Epithelial cell of esophagus (primary cell): ENCODE data around the gene FARP1.
"Not testable (repeated sequence)": the region's sequence is repeated elsewhere in the genome, so short reads cannot be mapped to it uniquely, and the experiment has no call there.

ENCODE experiments used
- DNase-seq: peaks from one replicate; pipeline ENCODE4 v3.0.0; 2010; ENCODE audit warnings: low read depth
- H3K4me3 ChIP-seq: 2 replicates; pipeline ENCODE4 v1.5.1; 2011; ENCODE audit warnings: mild to moderate bottlenecking, low read length, control low read depth
- TF ChIP-seq, protein P1 (sequence below): IDR thresholded peaks from 2 replicates; pipeline ENCODE4 v1.5.1; 2011; ENCODE audit warnings: low read depth, mild to moderate bottlenecking, low read length, control low read depth, inconsistent platforms; ENCODE audit not compliant: insufficient read depth; ENCODE audit errors: missing control alignments

Gene FARP1

DNA sequence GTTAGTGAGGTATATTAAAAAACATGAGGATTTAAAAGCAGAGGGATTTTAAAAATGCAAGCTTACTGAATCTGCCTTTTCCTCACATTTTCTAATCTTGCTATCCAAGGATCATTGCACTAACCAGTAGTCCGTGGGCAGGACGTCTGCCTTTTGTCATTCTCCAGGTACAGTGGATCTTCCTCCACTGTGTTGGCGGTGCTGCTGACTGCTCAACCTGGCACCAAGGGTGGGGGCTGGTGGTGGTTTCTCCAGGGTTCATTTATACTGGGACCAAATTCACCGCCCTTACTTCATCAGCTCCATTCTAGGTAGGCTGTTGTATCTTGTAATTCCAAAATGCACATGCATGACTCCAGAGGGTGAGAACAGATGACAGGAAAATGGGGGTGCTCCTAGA is 264.7 kb downstream of the FARP1 start:
- DNase-seq: no peak
- TF ChIP-seq, protein P1, sequence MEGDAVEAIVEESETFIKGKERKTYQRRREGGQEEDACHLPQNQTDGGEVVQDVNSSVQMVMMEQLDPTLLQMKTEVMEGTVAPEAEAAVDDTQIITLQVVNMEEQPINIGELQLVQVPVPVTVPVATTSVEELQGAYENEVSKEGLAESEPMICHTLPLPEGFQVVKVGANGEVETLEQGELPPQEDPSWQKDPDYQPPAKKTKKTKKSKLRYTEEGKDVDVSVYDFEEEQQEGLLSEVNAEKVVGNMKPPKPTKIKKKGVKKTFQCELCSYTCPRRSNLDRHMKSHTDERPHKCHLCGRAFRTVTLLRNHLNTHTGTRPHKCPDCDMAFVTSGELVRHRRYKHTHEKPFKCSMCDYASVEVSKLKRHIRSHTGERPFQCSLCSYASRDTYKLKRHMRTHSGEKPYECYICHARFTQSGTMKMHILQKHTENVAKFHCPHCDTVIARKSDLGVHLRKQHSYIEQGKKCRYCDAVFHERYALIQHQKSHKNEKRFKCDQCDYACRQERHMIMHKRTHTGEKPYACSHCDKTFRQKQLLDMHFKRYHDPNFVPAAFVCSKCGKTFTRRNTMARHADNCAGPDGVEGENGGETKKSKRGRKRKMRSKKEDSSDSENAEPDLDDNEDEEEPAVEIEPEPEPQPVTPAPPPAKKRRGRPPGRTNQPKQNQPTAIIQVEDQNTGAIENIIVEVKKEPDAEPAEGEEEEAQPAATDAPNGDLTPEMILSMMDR: no peak
- no peak overlapping the region for H3K4me3 ChIP-seq

DNA sequence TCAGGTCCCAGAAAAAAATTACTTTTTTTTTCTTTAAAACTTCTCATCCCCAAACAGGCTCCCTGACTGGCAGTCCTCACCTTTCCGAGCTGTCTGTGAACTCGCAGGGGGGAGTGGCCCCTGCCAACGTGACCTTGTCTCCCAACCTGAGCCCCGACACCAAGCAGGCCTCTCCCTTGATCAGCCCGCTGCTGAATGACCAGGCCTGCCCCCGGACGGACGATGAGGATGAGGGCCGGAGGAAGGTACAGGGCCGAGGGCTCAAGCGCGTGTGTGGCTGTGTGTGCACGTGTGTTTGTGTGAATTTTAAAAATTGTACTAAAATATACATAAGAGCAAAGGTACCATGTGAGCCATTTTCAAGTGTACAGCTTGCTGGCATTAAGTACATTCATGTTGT is 266.4 kb downstream of the FARP1 start:
- no peak overlapping the region for H3K4me3 ChIP-seq
- DNase-seq: no peak
- TF ChIP-seq, protein P1: no peak

DNA sequence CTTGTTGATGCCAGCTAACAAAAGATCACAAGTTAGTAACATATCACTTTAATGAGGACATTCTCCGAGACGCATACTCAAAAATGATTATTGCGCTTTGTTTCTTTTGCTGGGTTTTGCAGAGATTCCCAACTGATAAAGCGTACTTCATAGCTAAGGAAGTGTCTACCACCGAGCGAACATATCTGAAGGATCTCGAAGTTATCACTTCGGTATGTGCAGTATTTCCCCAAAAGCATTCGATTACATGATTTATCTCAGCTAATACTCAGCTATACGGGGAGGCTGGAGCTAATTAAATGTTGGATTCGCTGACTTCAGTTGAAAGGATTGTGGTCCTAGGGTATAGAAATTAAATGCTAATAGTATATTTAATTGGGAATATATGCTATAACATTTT is 267.7 kb downstream of the FARP1 start:
- TF ChIP-seq, protein P1: no peak
- DNase-seq: no peak
- H3K4me3 ChIP-seq: no peak overlapping the region

DNA sequence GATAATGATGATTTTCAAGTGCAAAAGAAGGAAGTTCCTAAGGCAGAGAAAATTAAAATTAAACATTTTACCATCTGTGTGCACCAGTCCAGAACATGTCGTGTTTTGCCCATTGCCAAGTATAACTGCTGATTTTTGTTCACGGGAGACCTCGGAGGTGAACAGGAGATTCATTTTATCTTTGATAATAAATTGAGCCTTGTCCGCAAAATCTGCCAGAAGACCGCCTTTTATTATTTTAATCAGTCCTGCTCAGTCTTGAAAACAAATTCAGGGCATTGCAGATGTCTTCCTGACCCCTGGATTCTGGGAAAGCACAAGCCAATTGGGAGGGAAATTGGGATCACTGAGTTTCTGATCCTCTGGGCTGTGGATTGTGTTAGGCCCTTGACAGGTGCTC is 268.1 kb downstream of the FARP1 start:
- TF ChIP-seq, protein P1: no peak
- no peak overlapping the region for H3K4me3 ChIP-seq
- no peak for DNase-seq

DNA sequence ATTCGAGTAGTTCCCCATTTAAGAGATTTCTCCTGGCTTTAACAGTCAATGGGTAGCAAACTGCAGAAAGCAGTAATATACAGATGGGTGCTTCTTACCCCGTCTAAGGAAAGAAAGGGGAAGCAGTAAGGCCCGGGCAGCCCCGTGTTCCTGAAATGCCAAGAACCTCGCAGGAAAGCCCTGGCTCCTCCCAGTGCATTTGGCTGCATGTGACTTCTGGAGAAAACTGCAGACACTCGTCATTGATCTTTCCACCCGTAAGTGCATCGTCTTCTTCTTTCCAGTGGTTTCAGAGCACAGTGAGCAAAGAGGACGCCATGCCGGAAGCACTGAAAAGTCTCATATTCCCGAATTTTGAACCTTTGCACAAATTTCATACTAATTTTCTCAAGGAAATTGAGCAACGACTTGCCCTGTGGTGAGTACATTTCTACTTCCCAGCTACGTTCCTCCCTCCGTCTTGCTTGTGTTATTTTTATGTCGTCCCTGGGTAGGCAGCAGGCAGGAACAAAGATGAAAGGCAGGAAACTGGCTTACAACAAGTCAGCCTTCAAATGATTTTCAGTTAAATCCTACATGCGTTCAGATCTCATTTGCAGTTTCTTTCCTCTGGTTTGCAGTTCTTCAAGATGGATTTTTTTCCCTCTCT is 268.8 kb downstream of the FARP1 start:
- no peak for DNase-seq
- H3K4me3 ChIP-seq: no peak overlapping the region
- TF ChIP-seq, protein P1: no peak

DNA sequence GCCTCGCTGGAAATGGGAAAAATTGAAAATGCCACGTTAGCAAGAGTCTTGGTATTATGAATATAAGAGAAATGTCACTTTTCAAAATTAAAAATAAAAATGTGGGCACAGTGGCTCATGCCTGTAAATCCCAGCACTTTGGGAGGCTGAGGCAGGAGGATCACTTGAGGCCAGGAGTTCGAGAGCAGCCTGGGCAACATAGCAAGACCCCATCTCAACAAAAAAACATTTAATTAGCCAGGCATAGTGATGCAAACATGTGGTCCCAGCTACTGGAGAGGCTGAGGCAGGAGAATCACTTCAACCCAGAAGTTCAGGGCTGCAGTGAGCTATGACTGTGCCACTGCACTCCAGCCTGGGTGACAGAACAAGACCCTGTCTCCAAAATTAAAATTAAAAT is 270.4 kb downstream of the FARP1 start:
- H3K4me3 ChIP-seq, DNase-seq: not testable (repeated sequence)

DNA sequence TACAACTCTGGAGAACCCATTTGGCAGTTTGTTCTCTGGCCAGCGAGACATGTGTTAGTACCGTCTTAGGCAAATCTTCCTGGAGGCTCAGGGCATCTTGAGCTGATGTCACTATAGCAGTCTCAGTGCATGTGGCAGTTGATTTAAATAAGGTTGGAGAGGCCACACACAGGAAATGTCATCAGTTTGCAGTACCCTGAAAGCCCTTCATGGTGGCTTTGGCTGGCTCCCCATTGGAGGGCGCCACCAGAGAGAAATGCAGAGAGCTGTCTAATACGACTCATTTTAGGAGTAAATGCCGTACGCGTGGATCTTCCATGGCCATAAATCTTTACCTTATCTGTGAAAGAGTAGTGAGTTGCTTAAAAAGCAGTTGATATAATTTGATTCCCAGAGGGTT is 270.9 kb downstream of the FARP1 start:
- no peak overlapping the region for H3K4me3 ChIP-seq
- DNase-seq: no peak
- TF ChIP-seq, protein P1: no peak
